BJ (cell line): ENCODE data around the gene ZNF620. TPM values are rescaled to one million over a fixed set of nuclear protein-coding genes. Genes with fewer than 3 reads are reported as not detected.
A peak's percentile ranks its signal among the peaks of the same experiment; 100 is the strongest.

Source experiments
- CTCF ChIA-PET: fragments of 350-600 bp; formaldehyde crosslinking; extraction: SDS; loops from one replicate; lab custom pipeline; 2021; ENCODE audit warnings: antibody characterized with exemption, inconsistent platforms; lab: Yijun Ruan, JAX
- POLR2A ChIA-PET: fragments of 300-600 bp; sonication (Branson Sonifier 250); formaldehyde crosslinking; extraction: SDS; loops from one replicate; lab custom pipeline; 2021; ENCODE audit warnings: antibody characterized with exemption; lab: Charles Lee
- DNase-seq: peaks from one replicate; pipeline ENCODE4 v3.0.0-alpha.2; 2011; ENCODE audit warnings: low read depth
- H3K27me3 ChIP-seq: 2 replicates; pipeline ENCODE4 v1.6.0; 2011; ENCODE audit warnings: low read length; ENCODE audit not compliant: control insufficient read depth, insufficient read depth
- H3K36me3 ChIP-seq: 2 replicates; pipeline ENCODE4 v1.5.1; 2011; ENCODE audit warnings: low read length; ENCODE audit not compliant: control insufficient read depth, insufficient read depth
- H3K4me3 ChIP-seq: 2 replicates; pipeline ENCODE4 v1.5.1; 2011; ENCODE audit warnings: low read depth, mild to moderate bottlenecking, control low read depth, low read length
- CTCF ChIP-seq: IDR thresholded peaks from 2 replicates; pipeline ENCODE4 v1.5.1; 2011; ENCODE audit warnings: low read depth, mild to moderate bottlenecking, control low read depth, inconsistent platforms, low read length, moderate library complexity; ENCODE audit not compliant: insufficient read depth
- polyA plus RNA-seq: library from polyadenylated mRNA; depleted of rRNA; stranded (reverse); fragments of >200 nt; gene quantifications from 2 replicates; pipeline ENCODE4 v1.2.3, GENCODE V29; 2011

The ZNF620 gene
- polyA plus RNA-seq, 1 experiment: 0.27 TPM

GRCh38 chr3:40521254-40521653, 15.4 kb downstream of the ZNF620 start:
- CTCF ChIA-PET: interaction anchor here (0.6 kb wide), 1 partner anchor 1410 kb away, joined by 3 read pairs; no protein-coding TSS in a partner anchor
- no peak for DNase-seq
- POLR2A ChIA-PET: no interaction called here

GRCh38 chr3:40523781-40524180, 17.9 kb downstream of the ZNF620 start:
- no peak for TF ChIP-seq CTCF
- DNase-seq: no peak
- Histone ChIP-seq H3K27me3 (no peaks in the 10 kb centered on the region), H3K36me3 (no peaks in the 10 kb centered on the region; the same call in none of the 2 replicates), H3K4me3 (no peak overlapping the region)
- ChIA-PET CTCF (interaction anchor here (1.2 kb wide), 1 partner anchor 19 kb away, joined by 3 read pairs; no protein-coding TSS in a partner anchor), POLR2A (no interaction called here)

More at GRCh38 chr3:40521254-40521653, 15.4 kb downstream of the ZNF620 start:
- no peaks in the 10 kb centered on the region for H3K36me3 ChIP-seq
- no peak overlapping the region for H3K4me3 ChIP-seq
- no peak for TF ChIP-seq CTCF
- H3K27me3 ChIP-seq: no peaks in the 10 kb centered on the region

- CTCF ChIA-PET: interaction anchor here (1.2 kb wide), 1 partner anchor 19 kb away, joined by 3 read pairs; no protein-coding TSS in a partner anchor
- Histone ChIP-seq H3K27me3 (no peaks in the 10 kb centered on the region), H3K4me3 (peak overlapping the region; percentile 68), H3K36me3 (peaks cover under 1% of the 10 kb centered on the region)
- no peak for DNase-seq
- no peak for TF ChIP-seq CTCF
- POLR2A ChIA-PET: no interaction called here
Observed at GRCh38 chr3:40524222-40524567, 18.4 kb downstream of the ZNF620 start.

GRCh38 chr3:40524568-40525285, 18.9 kb downstream of the ZNF620 start, which contains the start of gene ZNF621:
ZNF621 (plus strand) TSS chr3:40524960; CDS start chr3:40525841, 881 bp downstream.
- ChIA-PET POLR2A (no interaction called here), CTCF (interaction anchor here (1.2 kb wide), 1 partner anchor 20 kb away, joined by 3 read pairs; no protein-coding TSS in a partner anchor)

DNA sequence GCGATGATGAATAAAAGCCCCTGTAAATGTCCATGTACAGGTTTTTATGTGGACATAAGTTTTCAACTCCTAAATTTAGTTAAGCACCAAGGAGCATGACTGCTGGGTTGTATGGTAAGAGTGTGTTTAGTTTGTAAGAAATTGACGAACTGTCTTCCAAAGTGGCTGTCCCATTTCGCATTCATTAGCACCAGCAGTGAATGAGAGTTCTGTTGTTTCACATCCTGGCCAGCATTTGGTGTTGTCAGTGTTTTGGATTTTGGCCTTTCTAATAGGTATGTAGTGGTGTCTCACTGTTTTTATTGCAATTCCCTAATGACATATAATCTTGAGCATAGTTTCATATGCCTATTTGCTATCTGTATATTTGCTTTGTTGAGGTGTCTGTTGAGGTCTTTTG, 22.6 kb downstream of the ZNF620 start:
- no peak for TF ChIP-seq CTCF
- H3K27me3 ChIP-seq: no peaks in the 10 kb centered on the region
- CTCF ChIA-PET: no interaction called here
- peaks cover 20% of the 10 kb centered on the region for H3K36me3 ChIP-seq
- DNase-seq: no peak
- POLR2A ChIA-PET: no interaction called here
- no peak overlapping the region for H3K4me3 ChIP-seq

More at GRCh38 chr3:40524568-40525285, 18.9 kb downstream of the ZNF620 start, which contains the start of gene ZNF621:
- peaks cover 2% of the 10 kb centered on the region for H3K36me3 ChIP-seq
- H3K4me3 ChIP-seq: peak within 1 kb of the TSS; percentile 68
- no peak for TF ChIP-seq CTCF
- H3K27me3 ChIP-seq: no peaks in the 10 kb centered on the region
- peak; percentile 31 for DNase-seq
